GM23338 (cell line): ENCODE results near the gene FKBP5. TPM values are rescaled to one million over a fixed set of nuclear protein-coding genes. Genes with fewer than 3 reads are reported as not detected.

ENCODE experiments used
- ATAC-seq: fragments of 200-7000 bp; cut with Tn5 transposase; 3 replicates; pipeline ENCODE4 v1.9.1; 2020
- DNase-seq: peaks from one replicate; pipeline ENCODE4 v3.0.0-alpha.2; 2015; ENCODE audit warnings: low spot score
- H2AFZ ChIP-seq: fragments of 200-600 bp; sonication (generic); 2 replicates; pipeline ENCODE4 v1.8.0; 2016; ENCODE audit warnings: antibody characterized with exemption, mild to moderate bottlenecking, moderate library complexity
- H3F3A ChIP-seq: fragments of 200-600 bp; sonication (generic); replicated peaks from 2 replicates; pipeline ENCODE4 v1.8.0; 2017; ENCODE audit warnings: antibody characterized with exemption, mixed run types, low read depth
- H3K27ac ChIP-seq: fragments of 200-600 bp; sonication (generic); 2 replicates; pipeline ENCODE4 v1.6.1; 2016; ENCODE audit warnings: low read depth
- H3K27me3 ChIP-seq: fragments of 200-600 bp; sonication (generic); 2 replicates; pipeline ENCODE4 v1.8.0; 2016; ENCODE audit warnings: mild to moderate bottlenecking, mixed run types, moderate library complexity; ENCODE audit not compliant: insufficient read depth
- H3K36me3 ChIP-seq: fragments of 200-600 bp; sonication (generic); 2 replicates; pipeline ENCODE4 v1.8.0; 2016; ENCODE audit warnings: mild to moderate bottlenecking; ENCODE audit not compliant: insufficient read depth
- H3K4me1 ChIP-seq: fragments of 200-600 bp; sonication (generic); 2 replicates; pipeline ENCODE4 v1.8.0; 2016; ENCODE audit warnings: mild to moderate bottlenecking, moderate library complexity; ENCODE audit not compliant: insufficient read depth
- H3K4me2 ChIP-seq: fragments of 200-600 bp; sonication (generic); 2 replicates; pipeline ENCODE4 v1.7.1; 2017; ENCODE audit warnings: mixed run types
- H3K4me3 ChIP-seq: fragments of 200-600 bp; sonication (generic); 2 replicates; pipeline ENCODE4 v1.6.1; 2016; ENCODE audit warnings: mixed run types
- H3K79me2 ChIP-seq: fragments of 200-600 bp; sonication (generic); replicated peaks from 2 replicates; pipeline ENCODE4 v1.8.0; 2017; ENCODE audit warnings: mild to moderate bottlenecking; ENCODE audit not compliant: insufficient read depth
- H3K9me2 ChIP-seq: fragments of 200-600 bp; sonication (generic); 2 replicates; pipeline ENCODE4 v1.8.0; 2017; ENCODE audit not compliant: insufficient read depth
- H4K20me1 ChIP-seq: fragments of 200-600 bp; sonication (generic); replicated peaks from 2 replicates; pipeline ENCODE4 v1.8.0; 2017; ENCODE audit warnings: mild to moderate bottlenecking; ENCODE audit not compliant: insufficient read depth
- H3K27ac Mint-ChIP-seq: 2 replicates; pipeline ENCODE4 v1.8.0; 2020; ENCODE audit warnings: inconsistent platforms, mild to moderate bottlenecking, moderate library complexity, mixed read lengths
- H3K27me3 Mint-ChIP-seq: 3 replicates; pipeline ENCODE4 v1.8.0; 2022; ENCODE audit warnings: low read depth, mild to moderate bottlenecking, moderate library complexity, mixed read lengths, inconsistent platforms; ENCODE audit not compliant: insufficient read depth, poor library complexity
- H3K36me3 Mint-ChIP-seq: 3 replicates; pipeline ENCODE4 v1.8.0; 2021; ENCODE audit warnings: low read depth, mild to moderate bottlenecking, inconsistent platforms, moderate library complexity, mixed read lengths
- H3K4me1 Mint-ChIP-seq: 3 replicates; pipeline ENCODE4 v1.8.0; 2020; ENCODE audit warnings: mild to moderate bottlenecking, inconsistent platforms, mixed read lengths
- H3K4me3 Mint-ChIP-seq: 3 replicates; pipeline ENCODE4 v1.8.0; 2021; ENCODE audit warnings: moderate library complexity, mild to moderate bottlenecking, inconsistent platforms, mixed read lengths
- H3K9me3 Mint-ChIP-seq: 3 replicates; pipeline ENCODE4 v1.8.0; 2020; ENCODE audit warnings: moderate library complexity, mild to moderate bottlenecking, inconsistent platforms, mixed read lengths
- CREB1 ChIP-seq: fragments of 250-450 bp; sonication (Bioruptor Pico); IDR thresholded peaks from 2 replicates; pipeline ENCODE4 v1.5.0; 2020; ENCODE audit warnings: low read depth, mild to moderate bottlenecking, moderate library complexity
- ETS1 ChIP-seq: IDR thresholded peaks from 2 replicates; pipeline ENCODE4 v1.6.1; 2016; ENCODE audit warnings: antibody characterized with exemption
- EZH2phosphoT487 ChIP-seq: fragments of 200-600 bp; sonication (generic); IDR thresholded peaks from one replicate; pipeline ENCODE4 v1.8.1; 2018; ENCODE audit warnings: antibody characterized with exemption; ENCODE audit not compliant: unreplicated experiment
- JUNB ChIP-seq: IDR thresholded peaks from one replicate; pipeline ENCODE4 v1.6.1; 2016; ENCODE audit warnings: antibody characterized with exemption; ENCODE audit not compliant: unreplicated experiment
- NANOG ChIP-seq: IDR thresholded peaks from 2 replicates; pipeline ENCODE4 v1.6.1; 2016; ENCODE audit warnings: antibody characterized with exemption, borderline replicate concordance
- POLR2AphosphoS5 ChIP-seq: IDR thresholded peaks from 2 replicates; pipeline ENCODE4 v1.6.1; 2016; ENCODE audit warnings: antibody characterized with exemption, low read depth
- REST ChIP-seq: IDR thresholded peaks from one replicate; pipeline ENCODE4 v1.6.1; 2018; ENCODE audit warnings: antibody characterized with exemption; ENCODE audit not compliant: unreplicated experiment
- STAT1 ChIP-seq: IDR thresholded peaks from one replicate; pipeline ENCODE4 v1.6.1; 2016; ENCODE audit warnings: antibody characterized with exemption; ENCODE audit not compliant: unreplicated experiment
- ZNF114 ChIP-seq: fragments of 250-450 bp; sonication (Bioruptor Pico); IDR thresholded peaks from 2 replicates; pipeline ENCODE4 v1.5.0; 2020; ENCODE audit warnings: mild to moderate bottlenecking, moderate library complexity
- polyA plus RNA-seq: library from polyadenylated mRNA; unstranded; fragments of >200 nt; fragmentation: Nextera tagmentation; extraction: Ambion mirVana; gene quantifications from 2 replicates; pipeline ENCODE4 v1.2.1, GENCODE V29; 2016
- total RNA-seq: library from RNA; depleted of rRNA; stranded (reverse); fragments of >200 nt; shearing (Covaris generic); gene quantifications from 2 replicates; pipeline ENCODE4 v1.2.3, GENCODE V29; 2014

The FKBP5 gene
- total and polyA plus RNA-seq, 2 experiments from 2014 or later = 19.8 to 28.6 TPM

GRCh38 chr6:35605600-35605999 is 83.1 kb downstream of the FKBP5 start:
- H3K4me2 ChIP-seq = no peak overlapping the region
- H3K27ac Mint-ChIP-seq = no peak overlapping the region

GRCh38 chr6:35603326-35604202 is 85.2 kb downstream of the FKBP5 start:
- Histone ChIP-seq H3K36me3 (no peaks in the 10 kb centered on the region), H3K79me2 (no peaks in the 10 kb centered on the region), H3F3A (no peaks in the 10 kb centered on the region), H3K9me2 (no peaks in the 10 kb centered on the region), H3K27me3 (no peaks in the 10 kb centered on the region), H2AFZ (no peak overlapping the region), H3K4me2 (no peak overlapping the region), H3K27ac (no peak overlapping the region), H3K4me3 (no peak overlapping the region), H4K20me1 (no peaks in the 10 kb centered on the region), H3K4me1 (peaks cover 20% of the 10 kb centered on the region)
- Mint-ChIP-seq H3K4me1 (peaks cover 27% of the 10 kb centered on the region), H3K27ac (no peak overlapping the region), H3K4me3 (no peak overlapping the region), H3K9me3 (no peaks in the 10 kb centered on the region), H3K27me3 (no peaks in the 10 kb centered on the region), H3K36me3 (peaks cover 18% of the 10 kb centered on the region; the same call in 2 of the 3 replicates)
- ATAC-seq (no peak), DNase-seq (no peak)
- TF ChIP-seq POLR2AphosphoS5 = no peak
- no peak for TF ChIP-seq CREB1 (CRISPR knock-in tag)
- TF ChIP-seq ZNF114 = no peak
- no peak for TF ChIP-seq ETS1

More at GRCh38 chr6:35605600-35605999, 83.1 kb downstream of the FKBP5 start:
- peaks cover 18% of the 10 kb centered on the region; the same call in 2 of the 3 replicates for H3K36me3 Mint-ChIP-seq
- H3K9me3 Mint-ChIP-seq = no peaks in the 10 kb centered on the region
- H3K27ac ChIP-seq = no peak overlapping the region
- TF ChIP-seq REST (no peak), STAT1 (no peak), EZH2phosphoT487 (no peak), ZNF114 (no peak), JUNB (no peak), NANOG (no peak)
- no peak overlapping the region for H3K4me3 ChIP-seq
- no peaks in the 10 kb centered on the region for H3K27me3 Mint-ChIP-seq
- no peaks in the 10 kb centered on the region for H3K9me2 ChIP-seq
- H3K4me1 Mint-ChIP-seq = peaks cover 25% of the 10 kb centered on the region
- H3K4me1 ChIP-seq = peaks cover 19% of the 10 kb centered on the region
- no peak for DNase-seq
- no peak overlapping the region for H3K4me3 Mint-ChIP-seq
- no peaks in the 10 kb centered on the region for H3K27me3 ChIP-seq
- H4K20me1 ChIP-seq = no peaks in the 10 kb centered on the region
- no peaks in the 10 kb centered on the region for H3F3A ChIP-seq
- no peaks in the 10 kb centered on the region for H3K79me2 ChIP-seq
- H3K36me3 ChIP-seq = no peaks in the 10 kb centered on the region
- H2AFZ ChIP-seq = no peak overlapping the region
- ATAC-seq = no peak
